Coronary artery (tissue), 2 donors: ENCODE measurements around the gene ZNF211.

Source experiments
- DNase-seq: peaks from one replicate; pipeline ENCODE4 v3.0.0-alpha.2; 2017; ENCODE audit warnings: low spot score
- H3K27ac ChIP-seq, 2 donors: fragments of 200-600 bp; sonication (generic); one replicate each; pipeline ENCODE4 v1.5.1; 2016 to 2019
- H3K4me3 ChIP-seq: fragments of 200-600 bp; sonication (generic); 2 replicates; pipeline ENCODE4 v1.5.1; 2016; ENCODE audit warnings: mild to moderate bottlenecking, moderate library complexity
- CTCF ChIP-seq: fragments of 200-600 bp; sonication (generic); IDR thresholded peaks from one replicate; pipeline ENCODE4 v1.5.1; 2019; ENCODE audit warnings: antibody characterized with exemption

Gene ZNF211

GRCh38 chr19:57656346-57656745 lies 23.4 kb downstream of the ZNF211 start:
- no peak for DNase-seq
- Histone ChIP-seq H3K27ac (no peak overlapping the region), H3K4me3 (no peak overlapping the region)
- TF ChIP-seq CTCF: no peak

- Histone ChIP-seq H3K4me3 (peak overlapping the region; percentile 71), H3K27ac (peak overlapping the region; percentile 32 to 65)
- no peak for TF ChIP-seq CTCF
- DNase-seq: no peak
Observed at GRCh38 chr19:57664269-57665127, 31.5 kb downstream of the ZNF211 start.

- no peak for DNase-seq
- H3K4me3 ChIP-seq: no peak overlapping the region
- H3K27ac ChIP-seq: no peak overlapping the region
- TF ChIP-seq CTCF: no peak
Observed at GRCh38 chr19:57665261-57665806, 32.4 kb downstream of the ZNF211 start.

GRCh38 chr19:57667228-57667627 lies 34.3 kb downstream of the ZNF211 start:
- DNase-seq: no peak
- H3K27ac ChIP-seq: no peak overlapping the region
- no peak for TF ChIP-seq CTCF

GRCh38 chr19:57668635-57669034 lies 35.7 kb downstream of the ZNF211 start, which contains the start of gene ZSCAN4:
ZSCAN4 (plus strand) TSS chr19:57668935; CDS start chr19:57676146, 7,211 bp downstream.
- TF ChIP-seq CTCF: no peak
- H3K4me3 ChIP-seq: no peak within 1 kb of the TSS
- DNase-seq: no peak
- no peak within 1 kb of the TSS for H3K27ac ChIP-seq

More at GRCh38 chr19:57667228-57667627, 34.3 kb downstream of the ZNF211 start:
- H3K4me3 ChIP-seq: no peak overlapping the region

- Histone ChIP-seq H3K27ac (no peak overlapping the region), H3K4me3 (no peak overlapping the region)
- TF ChIP-seq CTCF: no peak
- no peak for DNase-seq
Observed at GRCh38 chr19:57671124-57671895, 38.3 kb downstream of the ZNF211 start.
